GM19025 (cell line): ENCODE measurements around the gene FOXD2.

ENCODE experiments used
- ATAC-seq: cut with Tn5 transposase; IDR thresholded peaks from one replicate; pipeline ENCODE4 v1.9.1; 2021; ENCODE audit warnings: mild to moderate bottlenecking, low read depth, moderate library complexity; ENCODE audit not compliant: unreplicated experiment

The FOXD2 gene

GRCh38 chr1:47437447-47438164 is at the start of gene FOXD2:
Gene FOXD2 (plus strand): TSS chr1:47438044. CDS start chr1:47438136, 92 bp downstream.
- ATAC-seq: peak; percentile 84

- ATAC-seq: peak; percentile 54
Measured at GRCh38 chr1:47388891-47389238, 49.0 kb upstream of the FOXD2 start.

GRCh38 chr1:47389731-47390130 is 48.1 kb upstream of the FOXD2 start:
- ATAC-seq: no peak

GRCh38 chr1:47390843-47391242 is 47.0 kb upstream of the FOXD2 start:
- no peak for ATAC-seq

- no peak for ATAC-seq
Measured at GRCh38 chr1:47393141-47393540, 44.7 kb upstream of the FOXD2 start.

GRCh38 chr1:47395433-47395832 is 42.4 kb upstream of the FOXD2 start:
- no peak for ATAC-seq

- no peak for ATAC-seq
Measured at GRCh38 chr1:47396671-47397196, 41.1 kb upstream of the FOXD2 start.

- ATAC-seq: no peak
Measured at GRCh38 chr1:47399138-47399845, 38.6 kb upstream of the FOXD2 start.

GRCh38 chr1:47399846-47400155 is 38.0 kb upstream of the FOXD2 start:
- no peak for ATAC-seq

- no peak for ATAC-seq
Measured at GRCh38 chr1:47401761-47402160, 36.1 kb upstream of the FOXD2 start.

- no peak for ATAC-seq
Measured at GRCh38 chr1:47402591-47402990, 35.3 kb upstream of the FOXD2 start.

GRCh38 chr1:47403321-47403910 is 34.4 kb upstream of the FOXD2 start:
- ATAC-seq: no peak

- no peak for ATAC-seq
Measured at GRCh38 chr1:47405697-47406096, 32.1 kb upstream of the FOXD2 start.

GRCh38 chr1:47406966-47407365 is 30.9 kb upstream of the FOXD2 start:
- ATAC-seq: no peak

GRCh38 chr1:47407481-47407880 is 30.4 kb upstream of the FOXD2 start:
- no peak for ATAC-seq

- ATAC-seq: no peak
Measured at GRCh38 chr1:47409311-47410067, 28.4 kb upstream of the FOXD2 start.

GRCh38 chr1:47410068-47410455 is 27.8 kb upstream of the FOXD2 start:
- no peak for ATAC-seq

- ATAC-seq: no peak
Measured at GRCh38 chr1:47411436-47411835, 26.4 kb upstream of the FOXD2 start.

GRCh38 chr1:47412437-47412836 is 25.4 kb upstream of the FOXD2 start:
- no peak for ATAC-seq

- ATAC-seq: no peak
Measured at GRCh38 chr1:47415728-47416318, 22.0 kb upstream of the FOXD2 start, which contains the start of gene FOXE3. Gene FOXE3 (plus strand): TSS chr1:47416285. CDS start chr1:47416316, 31 bp downstream.
